ENCODE measurements around the gene ATP1B1. TPM values are rescaled to one million over a fixed set of nuclear protein-coding genes. Genes with fewer than 3 reads are reported as not detected.

ATP1B1 gene
- total and polyA plus RNA-seq, 2 experiments from 2014 or later, result 51.0 to 73.4 TPM

DNA sequence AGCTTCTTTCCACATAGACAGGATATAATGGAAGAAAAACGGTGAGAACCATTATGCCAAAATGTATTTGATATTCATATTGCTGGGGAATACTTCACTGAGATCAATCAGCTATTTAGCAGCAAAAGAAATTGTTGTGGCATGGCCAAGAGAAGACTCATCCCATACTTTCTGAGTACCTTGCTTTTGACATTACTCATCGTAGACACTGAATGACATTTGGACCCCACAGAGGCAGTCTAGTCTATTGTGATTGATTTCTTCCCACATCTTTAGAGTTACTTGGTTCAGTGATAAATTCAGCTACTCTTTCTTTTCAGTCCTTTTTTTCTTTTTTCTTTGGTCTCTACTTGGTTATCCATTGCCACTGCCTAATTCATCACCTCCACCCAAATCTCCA, 22.1 kb downstream of the ATP1B1 start:
- H3K36me3 ChIP-seq (ENCODE audit: insufficient read depth), result peaks cover 36% of the 10 kb centered on the region
- H3K9me2 ChIP-seq (ENCODE audit: insufficient read depth), result no peaks in the 10 kb centered on the region
- DNase-seq (ENCODE audit: low spot score), result no peak
- H3K27me3 Mint-ChIP-seq (ENCODE audit: insufficient read depth, low read depth, poor library complexity), result no peaks in the 10 kb centered on the region
- peaks cover 6% of the 10 kb centered on the region; the same call in 2 of the 3 replicates for H3K4me1 Mint-ChIP-seq
- no peak overlapping the region for H3K27ac Mint-ChIP-seq
- H3K4me1 ChIP-seq (ENCODE audit: insufficient read depth), result no peaks in the 10 kb centered on the region
- H3K27ac ChIP-seq (ENCODE audit: low read depth), result no peak overlapping the region
- 0 out of 2 replicates have a peak, but pooled peaks cover 6% of the 10 kb centered on the region for H4K20me1 ChIP-seq (replicated peaks; ENCODE audit: insufficient read depth)
- H2AFZ ChIP-seq, result no peak overlapping the region
- H3K4me2 ChIP-seq, result no peak overlapping the region
- no peak for ATAC-seq
- no peak overlapping the region for H3K4me3 Mint-ChIP-seq
- no peaks in the 10 kb centered on the region for H3F3A ChIP-seq (replicated peaks; ENCODE audit: low read depth)
- H3K27me3 ChIP-seq (ENCODE audit: insufficient read depth), result no peaks in the 10 kb centered on the region
- no peaks in the 10 kb centered on the region for H3K9me3 Mint-ChIP-seq
- peaks cover 72% of the 10 kb centered on the region for H3K36me3 Mint-ChIP-seq (ENCODE audit: low read depth)
- H3K79me2 ChIP-seq (replicated peaks; ENCODE audit: insufficient read depth), result peaks cover 10% of the 10 kb centered on the region; the same call in 1 of the 2 replicates
- no peak overlapping the region for H3K4me3 ChIP-seq
- TF ChIP-seq CREB1 (CRISPR knock-in tag; IDR thresholded peaks at IDR 0.05; ENCODE audit: low read depth) (no peak), STAT1 (IDR thresholded peaks at IDR 0.05; ENCODE audit: unreplicated experiment) (no peak), ZNF114 (CRISPR knock-in tag; IDR thresholded peaks at IDR 0.05) (no peak), EZH2phosphoT487 (IDR thresholded peaks at IDR 0.05; ENCODE audit: unreplicated experiment) (no peak), ZNF331 (CRISPR knock-in tag; IDR thresholded peaks at IDR 0.05; ENCODE audit: low read depth) (no peak)
- TF ChIP-seq, protein P1, sequence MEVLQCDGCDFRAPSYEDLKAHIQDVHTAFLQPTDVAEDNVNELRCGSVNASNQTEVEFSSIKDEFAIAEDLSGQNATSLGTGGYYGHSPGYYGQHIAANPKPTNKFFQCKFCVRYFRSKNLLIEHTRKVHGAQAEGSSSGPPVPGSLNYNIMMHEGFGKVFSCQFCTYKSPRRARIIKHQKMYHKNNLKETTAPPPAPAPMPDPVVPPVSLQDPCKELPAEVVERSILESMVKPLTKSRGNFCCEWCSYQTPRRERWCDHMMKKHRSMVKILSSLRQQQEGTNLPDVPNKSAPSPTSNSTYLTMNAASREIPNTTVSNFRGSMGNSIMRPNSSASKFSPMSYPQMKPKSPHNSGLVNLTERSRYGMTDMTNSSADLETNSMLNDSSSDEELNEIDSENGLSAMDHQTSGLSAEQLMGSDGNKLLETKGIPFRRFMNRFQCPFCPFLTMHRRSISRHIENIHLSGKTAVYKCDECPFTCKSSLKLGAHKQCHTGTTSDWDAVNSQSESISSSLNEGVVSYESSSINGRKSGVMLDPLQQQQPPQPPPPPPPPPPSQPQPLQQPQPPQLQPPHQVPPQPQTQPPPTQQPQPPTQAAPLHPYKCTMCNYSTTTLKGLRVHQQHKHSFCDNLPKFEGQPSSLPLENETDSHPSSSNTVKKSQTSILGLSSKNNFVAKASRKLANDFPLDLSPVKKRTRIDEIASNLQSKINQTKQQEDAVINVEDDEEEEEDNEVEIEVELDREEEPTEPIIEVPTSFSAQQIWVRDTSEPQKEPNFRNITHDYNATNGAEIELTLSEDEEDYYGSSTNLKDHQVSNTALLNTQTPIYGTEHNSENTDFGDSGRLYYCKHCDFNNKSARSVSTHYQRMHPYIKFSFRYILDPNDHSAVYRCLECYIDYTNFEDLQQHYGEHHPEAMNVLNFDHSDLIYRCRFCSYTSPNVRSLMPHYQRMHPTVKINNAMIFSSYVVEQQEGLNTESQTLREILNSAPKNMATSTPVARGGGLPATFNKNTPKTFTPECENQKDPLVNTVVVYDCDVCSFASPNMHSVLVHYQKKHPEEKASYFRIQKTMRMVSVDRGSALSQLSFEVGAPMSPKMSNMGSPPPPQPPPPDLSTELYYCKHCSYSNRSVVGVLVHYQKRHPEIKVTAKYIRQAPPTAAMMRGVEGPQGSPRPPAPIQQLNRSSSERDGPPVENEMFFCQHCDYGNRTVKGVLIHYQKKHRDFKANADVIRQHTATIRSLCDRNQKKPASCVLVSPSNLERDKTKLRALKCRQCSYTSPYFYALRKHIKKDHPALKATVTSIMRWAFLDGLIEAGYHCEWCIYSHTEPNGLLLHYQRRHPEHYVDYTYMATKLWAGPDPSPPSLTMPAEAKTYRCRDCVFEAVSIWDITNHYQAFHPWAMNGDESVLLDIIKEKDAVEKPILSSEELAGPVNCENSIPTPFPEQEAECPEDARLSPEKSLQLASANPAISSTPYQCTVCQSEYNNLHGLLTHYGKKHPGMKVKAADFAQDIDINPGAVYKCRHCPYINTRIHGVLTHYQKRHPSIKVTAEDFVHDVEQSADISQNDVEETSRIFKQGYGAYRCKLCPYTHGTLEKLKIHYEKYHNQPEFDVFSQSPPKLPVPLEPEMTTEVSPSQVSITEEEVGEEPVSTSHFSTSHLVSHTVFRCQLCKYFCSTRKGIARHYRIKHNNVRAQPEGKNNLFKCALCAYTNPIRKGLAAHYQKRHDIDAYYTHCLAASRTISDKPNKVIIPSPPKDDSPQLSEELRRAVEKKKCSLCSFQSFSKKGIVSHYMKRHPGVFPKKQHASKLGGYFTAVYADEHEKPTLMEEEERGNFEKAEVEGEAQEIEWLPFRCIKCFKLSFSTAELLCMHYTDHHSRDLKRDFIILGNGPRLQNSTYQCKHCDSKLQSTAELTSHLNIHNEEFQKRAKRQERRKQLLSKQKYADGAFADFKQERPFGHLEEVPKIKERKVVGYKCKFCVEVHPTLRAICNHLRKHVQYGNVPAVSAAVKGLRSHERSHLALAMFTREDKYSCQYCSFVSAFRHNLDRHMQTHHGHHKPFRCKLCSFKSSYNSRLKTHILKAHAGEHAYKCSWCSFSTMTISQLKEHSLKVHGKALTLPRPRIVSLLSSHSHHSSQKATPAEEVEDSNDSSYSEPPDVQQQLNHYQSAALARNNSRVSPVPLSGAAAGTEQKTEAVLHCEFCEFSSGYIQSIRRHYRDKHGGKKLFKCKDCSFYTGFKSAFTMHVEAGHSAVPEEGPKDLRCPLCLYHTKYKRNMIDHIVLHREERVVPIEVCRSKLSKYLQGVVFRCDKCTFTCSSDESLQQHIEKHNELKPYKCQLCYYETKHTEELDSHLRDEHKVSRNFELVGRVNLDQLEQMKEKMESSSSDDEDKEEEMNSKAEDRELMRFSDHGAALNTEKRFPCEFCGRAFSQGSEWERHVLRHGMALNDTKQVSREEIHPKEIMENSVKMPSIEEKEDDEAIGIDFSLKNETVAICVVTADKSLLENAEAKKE (CRISPR knock-in tag; IDR thresholded peaks at IDR 0.05), result no peak
- TF ChIP-seq, protein P2, sequence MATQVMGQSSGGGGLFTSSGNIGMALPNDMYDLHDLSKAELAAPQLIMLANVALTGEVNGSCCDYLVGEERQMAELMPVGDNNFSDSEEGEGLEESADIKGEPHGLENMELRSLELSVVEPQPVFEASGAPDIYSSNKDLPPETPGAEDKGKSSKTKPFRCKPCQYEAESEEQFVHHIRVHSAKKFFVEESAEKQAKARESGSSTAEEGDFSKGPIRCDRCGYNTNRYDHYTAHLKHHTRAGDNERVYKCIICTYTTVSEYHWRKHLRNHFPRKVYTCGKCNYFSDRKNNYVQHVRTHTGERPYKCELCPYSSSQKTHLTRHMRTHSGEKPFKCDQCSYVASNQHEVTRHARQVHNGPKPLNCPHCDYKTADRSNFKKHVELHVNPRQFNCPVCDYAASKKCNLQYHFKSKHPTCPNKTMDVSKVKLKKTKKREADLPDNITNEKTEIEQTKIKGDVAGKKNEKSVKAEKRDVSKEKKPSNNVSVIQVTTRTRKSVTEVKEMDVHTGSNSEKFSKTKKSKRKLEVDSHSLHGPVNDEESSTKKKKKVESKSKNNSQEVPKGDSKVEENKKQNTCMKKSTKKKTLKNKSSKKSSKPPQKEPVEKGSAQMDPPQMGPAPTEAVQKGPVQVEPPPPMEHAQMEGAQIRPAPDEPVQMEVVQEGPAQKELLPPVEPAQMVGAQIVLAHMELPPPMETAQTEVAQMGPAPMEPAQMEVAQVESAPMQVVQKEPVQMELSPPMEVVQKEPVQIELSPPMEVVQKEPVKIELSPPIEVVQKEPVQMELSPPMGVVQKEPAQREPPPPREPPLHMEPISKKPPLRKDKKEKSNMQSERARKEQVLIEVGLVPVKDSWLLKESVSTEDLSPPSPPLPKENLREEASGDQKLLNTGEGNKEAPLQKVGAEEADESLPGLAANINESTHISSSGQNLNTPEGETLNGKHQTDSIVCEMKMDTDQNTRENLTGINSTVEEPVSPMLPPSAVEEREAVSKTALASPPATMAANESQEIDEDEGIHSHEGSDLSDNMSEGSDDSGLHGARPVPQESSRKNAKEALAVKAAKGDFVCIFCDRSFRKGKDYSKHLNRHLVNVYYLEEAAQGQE (IDR thresholded peaks at IDR 0.05; ENCODE audit: unreplicated experiment), result no peak

All from GM23338 (cell line).